ENCODE results near the gene YTHDF1. TPM values are rescaled to one million over a fixed set of nuclear protein-coding genes. Genes with fewer than 3 reads are reported as not detected.

The YTHDF1 gene
- total and polyA plus RNA-seq, 2 of the 8 experiments (the other 6 are each of a cell fraction or from before 2014, with no cell fraction given) = 32.8 to 66.0 TPM

DNA sequence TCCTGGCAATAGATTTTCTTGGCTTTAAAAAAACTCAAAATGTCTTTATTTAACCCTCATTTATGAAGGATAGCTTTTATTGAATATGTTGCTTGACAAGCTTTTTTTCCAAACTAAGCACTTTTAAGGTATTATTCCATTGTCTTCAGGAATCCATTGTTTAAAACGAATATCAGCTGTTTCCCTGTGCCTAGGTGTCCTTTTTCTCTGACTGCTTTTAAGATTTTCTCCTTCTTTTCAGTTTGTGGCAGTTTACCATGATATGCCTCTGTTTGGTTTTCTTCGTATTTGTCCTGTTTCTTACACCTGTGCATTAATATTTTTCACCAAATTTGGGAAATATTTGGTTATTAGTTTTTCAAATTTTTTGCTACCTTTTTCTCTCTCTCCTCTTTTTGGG is 68.4 kb downstream of the YTHDF1 start (continued):
- TF ChIP-seq, protein P1, sequence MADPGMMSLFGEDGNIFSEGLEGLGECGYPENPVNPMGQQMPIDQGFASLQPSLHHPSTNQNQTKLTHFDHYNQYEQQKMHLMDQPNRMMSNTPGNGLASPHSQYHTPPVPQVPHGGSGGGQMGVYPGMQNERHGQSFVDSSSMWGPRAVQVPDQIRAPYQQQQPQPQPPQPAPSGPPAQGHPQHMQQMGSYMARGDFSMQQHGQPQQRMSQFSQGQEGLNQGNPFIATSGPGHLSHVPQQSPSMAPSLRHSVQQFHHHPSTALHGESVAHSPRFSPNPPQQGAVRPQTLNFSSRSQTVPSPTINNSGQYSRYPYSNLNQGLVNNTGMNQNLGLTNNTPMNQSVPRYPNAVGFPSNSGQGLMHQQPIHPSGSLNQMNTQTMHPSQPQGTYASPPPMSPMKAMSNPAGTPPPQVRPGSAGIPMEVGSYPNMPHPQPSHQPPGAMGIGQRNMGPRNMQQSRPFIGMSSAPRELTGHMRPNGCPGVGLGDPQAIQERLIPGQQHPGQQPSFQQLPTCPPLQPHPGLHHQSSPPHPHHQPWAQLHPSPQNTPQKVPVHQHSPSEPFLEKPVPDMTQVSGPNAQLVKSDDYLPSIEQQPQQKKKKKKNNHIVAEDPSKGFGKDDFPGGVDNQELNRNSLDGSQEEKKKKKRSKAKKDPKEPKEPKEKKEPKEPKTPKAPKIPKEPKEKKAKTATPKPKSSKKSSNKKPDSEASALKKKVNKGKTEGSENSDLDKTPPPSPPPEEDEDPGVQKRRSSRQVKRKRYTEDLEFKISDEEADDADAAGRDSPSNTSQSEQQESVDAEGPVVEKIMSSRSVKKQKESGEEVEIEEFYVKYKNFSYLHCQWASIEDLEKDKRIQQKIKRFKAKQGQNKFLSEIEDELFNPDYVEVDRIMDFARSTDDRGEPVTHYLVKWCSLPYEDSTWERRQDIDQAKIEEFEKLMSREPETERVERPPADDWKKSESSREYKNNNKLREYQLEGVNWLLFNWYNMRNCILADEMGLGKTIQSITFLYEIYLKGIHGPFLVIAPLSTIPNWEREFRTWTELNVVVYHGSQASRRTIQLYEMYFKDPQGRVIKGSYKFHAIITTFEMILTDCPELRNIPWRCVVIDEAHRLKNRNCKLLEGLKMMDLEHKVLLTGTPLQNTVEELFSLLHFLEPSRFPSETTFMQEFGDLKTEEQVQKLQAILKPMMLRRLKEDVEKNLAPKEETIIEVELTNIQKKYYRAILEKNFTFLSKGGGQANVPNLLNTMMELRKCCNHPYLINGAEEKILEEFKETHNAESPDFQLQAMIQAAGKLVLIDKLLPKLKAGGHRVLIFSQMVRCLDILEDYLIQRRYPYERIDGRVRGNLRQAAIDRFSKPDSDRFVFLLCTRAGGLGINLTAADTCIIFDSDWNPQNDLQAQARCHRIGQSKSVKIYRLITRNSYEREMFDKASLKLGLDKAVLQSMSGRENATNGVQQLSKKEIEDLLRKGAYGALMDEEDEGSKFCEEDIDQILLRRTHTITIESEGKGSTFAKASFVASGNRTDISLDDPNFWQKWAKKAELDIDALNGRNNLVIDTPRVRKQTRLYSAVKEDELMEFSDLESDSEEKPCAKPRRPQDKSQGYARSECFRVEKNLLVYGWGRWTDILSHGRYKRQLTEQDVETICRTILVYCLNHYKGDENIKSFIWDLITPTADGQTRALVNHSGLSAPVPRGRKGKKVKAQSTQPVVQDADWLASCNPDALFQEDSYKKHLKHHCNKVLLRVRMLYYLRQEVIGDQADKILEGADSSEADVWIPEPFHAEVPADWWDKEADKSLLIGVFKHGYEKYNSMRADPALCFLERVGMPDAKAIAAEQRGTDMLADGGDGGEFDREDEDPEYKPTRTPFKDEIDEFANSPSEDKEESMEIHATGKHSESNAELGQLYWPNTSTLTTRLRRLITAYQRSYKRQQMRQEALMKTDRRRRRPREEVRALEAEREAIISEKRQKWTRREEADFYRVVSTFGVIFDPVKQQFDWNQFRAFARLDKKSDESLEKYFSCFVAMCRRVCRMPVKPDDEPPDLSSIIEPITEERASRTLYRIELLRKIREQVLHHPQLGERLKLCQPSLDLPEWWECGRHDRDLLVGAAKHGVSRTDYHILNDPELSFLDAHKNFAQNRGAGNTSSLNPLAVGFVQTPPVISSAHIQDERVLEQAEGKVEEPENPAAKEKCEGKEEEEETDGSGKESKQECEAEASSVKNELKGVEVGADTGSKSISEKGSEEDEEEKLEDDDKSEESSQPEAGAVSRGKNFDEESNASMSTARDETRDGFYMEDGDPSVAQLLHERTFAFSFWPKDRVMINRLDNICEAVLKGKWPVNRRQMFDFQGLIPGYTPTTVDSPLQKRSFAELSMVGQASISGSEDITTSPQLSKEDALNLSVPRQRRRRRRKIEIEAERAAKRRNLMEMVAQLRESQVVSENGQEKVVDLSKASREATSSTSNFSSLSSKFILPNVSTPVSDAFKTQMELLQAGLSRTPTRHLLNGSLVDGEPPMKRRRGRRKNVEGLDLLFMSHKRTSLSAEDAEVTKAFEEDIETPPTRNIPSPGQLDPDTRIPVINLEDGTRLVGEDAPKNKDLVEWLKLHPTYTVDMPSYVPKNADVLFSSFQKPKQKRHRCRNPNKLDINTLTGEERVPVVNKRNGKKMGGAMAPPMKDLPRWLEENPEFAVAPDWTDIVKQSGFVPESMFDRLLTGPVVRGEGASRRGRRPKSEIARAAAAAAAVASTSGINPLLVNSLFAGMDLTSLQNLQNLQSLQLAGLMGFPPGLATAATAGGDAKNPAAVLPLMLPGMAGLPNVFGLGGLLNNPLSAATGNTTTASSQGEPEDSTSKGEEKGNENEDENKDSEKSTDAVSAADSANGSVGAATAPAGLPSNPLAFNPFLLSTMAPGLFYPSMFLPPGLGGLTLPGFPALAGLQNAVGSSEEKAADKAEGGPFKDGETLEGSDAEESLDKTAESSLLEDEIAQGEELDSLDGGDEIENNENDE (IDR thresholded peaks at IDR 0.05; ENCODE audit: insufficient replicate concordance, low read length) = no peak
- TF ChIP-seq, protein P2, sequence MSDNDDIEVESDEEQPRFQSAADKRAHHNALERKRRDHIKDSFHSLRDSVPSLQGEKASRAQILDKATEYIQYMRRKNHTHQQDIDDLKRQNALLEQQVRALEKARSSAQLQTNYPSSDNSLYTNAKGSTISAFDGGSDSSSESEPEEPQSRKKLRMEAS (IDR thresholded peaks at IDR 0.05) = no peak
- no peak for TF ChIP-seq GABPA (IDR thresholded peaks at IDR 0.05; ENCODE audit: borderline replicate concordance, insufficient read depth, low read length)

Measured in H1 (cell line).